ENCODE results near the gene IFI6.

GRCh38 chr1:27713139-27713725 lies 41.2 kb upstream of the IFI6 start:
- TF ChIP-seq JUND (IDR thresholded peaks at IDR 0.05) (no peak), CEBPB (IDR thresholded peaks at IDR 0.05; ENCODE audit: low read depth) (no peak), CTCF (IDR thresholded peaks at IDR 0.05 in 2 of 3, conservative IDR thresholded peaks at IDR 0.05 in 1 of 3; ENCODE audit: borderline replicate concordance in 1 of 3, insufficient read depth in 1 of 3, low read depth in 2 of 3, low read length in 2 of 3) (no peak), ZNF274 (IDR thresholded peaks at IDR 0.05; ENCODE audit: low read depth, low read length) (no peak), SP1 (IDR thresholded peaks at IDR 0.05; ENCODE audit: low read depth) (no peak), POLR2A (IDR thresholded peaks at IDR 0.05; ENCODE audit: borderline replicate concordance, extremely low read depth, insufficient read depth, insufficient read length) (no peak)

Data from HCT116 (cell line).